Effector memory CD4-positive, alpha-beta T cell (primary cell): ENCODE data around the gene FRY.

Experiments
- DNase-seq, 3 donors: peaks; one replicate each; pipeline ENCODE4 v3.0.0-alpha.2; 2020
- H3K27ac ChIP-seq: 2 replicates; pipeline ENCODE4 v1.7.0; 2013; ENCODE audit warnings: mild to moderate bottlenecking, low read length, moderate library complexity; ENCODE audit not compliant: insufficient read depth, poor library complexity, severe bottlenecking
- H3K27me3 ChIP-seq: replicated peaks from 2 replicates; pipeline ENCODE4 v1.7.0; 2013; ENCODE audit warnings: mild to moderate bottlenecking, low read length; ENCODE audit not compliant: insufficient read depth, control insufficient read depth, poor library complexity, severe bottlenecking
- H3K36me3 ChIP-seq: 2 replicates; pipeline ENCODE4 v1.7.0; 2013; ENCODE audit warnings: mild to moderate bottlenecking, low read length, moderate library complexity; ENCODE audit not compliant: control insufficient read depth, insufficient read depth
- H3K4me1 ChIP-seq: 2 replicates; pipeline ENCODE4 v1.7.0; 2013; ENCODE audit warnings: low read length, mild to moderate bottlenecking; ENCODE audit not compliant: control insufficient read depth, insufficient read depth, poor library complexity, severe bottlenecking
- H3K4me3 ChIP-seq: 2 replicates; pipeline ENCODE4 v1.7.0; 2013; ENCODE audit warnings: low read length, low read depth, mild to moderate bottlenecking; ENCODE audit not compliant: insufficient read depth, poor library complexity, severe bottlenecking
- H3K9me3 ChIP-seq: 2 replicates; pipeline ENCODE4 v1.7.0; 2013; ENCODE audit warnings: mild to moderate bottlenecking, low read length, moderate library complexity; ENCODE audit not compliant: control insufficient read depth

The FRY gene

GRCh38 chr13:32150794-32151193, 119.2 kb downstream of the FRY start:
- Histone ChIP-seq H3K4me3 (no peak overlapping the region), H3K27me3 (no peaks in the 10 kb centered on the region), H3K4me1 (no peaks in the 10 kb centered on the region), H3K36me3 (peaks cover 1% of the 10 kb centered on the region), H3K9me3 (no peaks in the 10 kb centered on the region), H3K27ac (no peak overlapping the region)
- DNase-seq, result no peak

GRCh38 chr13:32151240-32151639, 119.7 kb downstream of the FRY start:
- DNase-seq, result no peak
- Histone ChIP-seq H3K27me3 (no peaks in the 10 kb centered on the region), H3K4me1 (no peaks in the 10 kb centered on the region), H3K36me3 (peaks cover 4% of the 10 kb centered on the region), H3K9me3 (no peaks in the 10 kb centered on the region), H3K27ac (no peak overlapping the region), H3K4me3 (no peak overlapping the region)

GRCh38 chr13:32153056-32153455, 121.5 kb downstream of the FRY start:
- DNase-seq, result no peak
- no peak overlapping the region for H3K27ac ChIP-seq

GRCh38 chr13:32159137-32159869, 127.7 kb downstream of the FRY start:
- Histone ChIP-seq H3K27me3 (no peaks in the 10 kb centered on the region), H3K27ac (no peak overlapping the region), H3K9me3 (no peaks in the 10 kb centered on the region), H3K36me3 (peaks cover 4% of the 10 kb centered on the region), H3K4me1 (no peaks in the 10 kb centered on the region), H3K4me3 (no peak overlapping the region)
- DNase-seq, result no peak

More at GRCh38 chr13:32153056-32153455, 121.5 kb downstream of the FRY start:
- Histone ChIP-seq H3K4me1 (no peaks in the 10 kb centered on the region), H3K36me3 (peaks cover 4% of the 10 kb centered on the region), H3K4me3 (no peak overlapping the region), H3K9me3 (no peaks in the 10 kb centered on the region), H3K27me3 (no peaks in the 10 kb centered on the region)

GRCh38 chr13:32162395-32163005, 130.9 kb downstream of the FRY start:
- Histone ChIP-seq H3K9me3 (no peaks in the 10 kb centered on the region), H3K27ac (no peak overlapping the region), H3K36me3 (no peaks in the 10 kb centered on the region)

GRCh38 chr13:32164622-32165268, 133.2 kb downstream of the FRY start:
- Histone ChIP-seq H3K36me3 (no peaks in the 10 kb centered on the region), H3K27ac (no peak overlapping the region), H3K27me3 (no peaks in the 10 kb centered on the region), H3K9me3 (no peaks in the 10 kb centered on the region), H3K4me1 (no peaks in the 10 kb centered on the region), H3K4me3 (no peak overlapping the region)
- DNase-seq, result no peak

More at GRCh38 chr13:32162395-32163005, 130.9 kb downstream of the FRY start:
- H3K27me3 ChIP-seq, result no peaks in the 10 kb centered on the region
- DNase-seq, result no peak
- H3K4me1 ChIP-seq, result no peaks in the 10 kb centered on the region
- H3K4me3 ChIP-seq, result no peak overlapping the region

GRCh38 chr13:32165796-32166195, 134.2 kb downstream of the FRY start:
- H3K36me3 ChIP-seq, result no peaks in the 10 kb centered on the region
- H3K27me3 ChIP-seq, result no peaks in the 10 kb centered on the region
- H3K4me3 ChIP-seq, result no peak overlapping the region
- no peak overlapping the region for H3K27ac ChIP-seq
- H3K4me1 ChIP-seq, result no peaks in the 10 kb centered on the region
- DNase-seq, result no peak
- H3K9me3 ChIP-seq, result no peaks in the 10 kb centered on the region

- Histone ChIP-seq H3K4me1 (no peaks in the 10 kb centered on the region), H3K27ac (no peak overlapping the region), H3K36me3 (peaks cover 8% of the 10 kb centered on the region), H3K9me3 (no peaks in the 10 kb centered on the region), H3K27me3 (no peaks in the 10 kb centered on the region), H3K4me3 (no peak overlapping the region)
- DNase-seq, result no peak
These were observed 136.6 kb downstream of the FRY start for GRCh38 chr13:32168131-32168530.

GRCh38 chr13:32170841-32171240, 139.3 kb downstream of the FRY start:
- Histone ChIP-seq H3K9me3 (no peaks in the 10 kb centered on the region), H3K27ac (no peak overlapping the region), H3K4me3 (no peak overlapping the region), H3K36me3 (peaks cover 18% of the 10 kb centered on the region), H3K4me1 (no peaks in the 10 kb centered on the region), H3K27me3 (no peaks in the 10 kb centered on the region)
- no peak for DNase-seq

- H3K27me3 ChIP-seq, result no peaks in the 10 kb centered on the region
- H3K27ac ChIP-seq, result no peak overlapping the region
- H3K4me3 ChIP-seq, result no peak overlapping the region
- no peak for DNase-seq
- no peaks in the 10 kb centered on the region for H3K4me1 ChIP-seq
- H3K36me3 ChIP-seq, result peaks cover 18% of the 10 kb centered on the region
- no peaks in the 10 kb centered on the region for H3K9me3 ChIP-seq
These were observed 142.3 kb downstream of the FRY start for GRCh38 chr13:32173881-32174280.
